PC-9 (cell line): ENCODE measurements around the gene DBN1. TPM values are rescaled to one million over a fixed set of nuclear protein-coding genes. Genes with fewer than 3 reads are reported as not detected.

Experiments
- BruUV-seq: library from RNA; stranded (reverse); fragments of 400-500 nt; replicated peaks from 2 replicates; lab custom pipeline; 2021; lab: Mats Ljungman, UMichigan
- CTCF ChIA-PET: fragments of 300-600 bp; sonication (Branson Sonifier 250); formaldehyde crosslinking; loops from one replicate; lab custom pipeline; 2022; ENCODE audit warnings: antibody characterized with exemption; lab: Charles Lee
- POLR2A ChIA-PET: fragments of 300-600 bp; sonication (Branson Sonifier 250); formaldehyde crosslinking; loops from one replicate; lab custom pipeline; 2022; ENCODE audit warnings: antibody characterized with exemption; ENCODE audit not compliant: unreplicated experiment; lab: Charles Lee
- DNase-seq, 2 experiments: peaks; one replicate each; pipeline versions ENCODE4 v3.0.0 to v3.0.0-alpha.2; 2015 to 2022; ENCODE audit warnings: mixed read lengths in 1 of 2
- H2AFZ ChIP-seq: fragments of 200-600 bp; sonication (generic); 2 replicates; pipeline ENCODE4 v1.8.1; 2017; ENCODE audit warnings: antibody characterized with exemption
- H3F3A ChIP-seq: fragments of 200-600 bp; sonication (generic); 2 replicates; pipeline ENCODE4 v1.8.1; 2017; ENCODE audit warnings: antibody characterized with exemption, mild to moderate bottlenecking, low read depth; ENCODE audit not compliant: insufficient read depth
- H3K27ac ChIP-seq: fragments of 200-600 bp; sonication (generic); 2 replicates; pipeline ENCODE4 v1.6.1; 2016; ENCODE audit warnings: mixed run types
- H3K27me3 ChIP-seq: fragments of 200-600 bp; sonication (generic); 2 replicates; pipeline ENCODE4 v1.6.1; 2016; ENCODE audit warnings: low read depth, mixed run types; ENCODE audit not compliant: insufficient read depth
- H3K36me3 ChIP-seq: fragments of 200-600 bp; sonication (generic); 2 replicates; pipeline ENCODE4 v1.6.1; 2016; ENCODE audit warnings: low read depth, mixed run types
- H3K4me1 ChIP-seq: fragments of 200-600 bp; sonication (generic); replicated peaks from 2 replicates; pipeline ENCODE4 v1.6.1; 2016; ENCODE audit warnings: mixed run types; ENCODE audit not compliant: insufficient read depth
- H3K4me2 ChIP-seq: fragments of 200-600 bp; sonication (generic); 2 replicates; pipeline ENCODE4 v1.6.1; 2017; ENCODE audit warnings: mixed run types
- H3K4me3 ChIP-seq: fragments of 200-600 bp; sonication (generic); 2 replicates; pipeline ENCODE4 v1.6.1; 2016; ENCODE audit warnings: mixed run types
- H3K79me2 ChIP-seq: fragments of 200-600 bp; sonication (generic); 2 replicates; pipeline ENCODE4 v1.6.1; 2017; ENCODE audit warnings: low read depth, mixed run types
- H3K9me2 ChIP-seq: fragments of 200-600 bp; sonication (generic); 2 replicates; pipeline ENCODE4 v1.8.1; 2017; ENCODE audit warnings: mild to moderate bottlenecking; ENCODE audit not compliant: insufficient read depth
- H3K9me3 ChIP-seq: fragments of 200-600 bp; sonication (generic); 2 replicates; pipeline ENCODE4 v1.8.1; 2016; ENCODE audit warnings: low read depth; ENCODE audit not compliant: insufficient read depth
- H4K20me1 ChIP-seq: fragments of 200-600 bp; sonication (generic); 2 replicates; pipeline ENCODE4 v1.8.1; 2017; ENCODE audit not compliant: insufficient read depth
- EZH2 ChIP-seq: fragments of 200-600 bp; sonication (generic); IDR thresholded peaks from 2 replicates; pipeline ENCODE4 v1.8.0; 2017; ENCODE audit warnings: antibody characterized with exemption, low read depth
- intact Hi-C: fragments of 100-400 bp; cut with micrococcal nuclease; formaldehyde crosslinking; loops from one replicate; pipeline ENCODE4 v1.10.0; 2022; ENCODE audit not compliant: unreplicated experiment
- total RNA-seq: library from RNA; stranded (reverse); gene quantifications from 2 replicates; pipeline ENCODE4 v1.2.3, GENCODE V29; 2021
- TF ChIP-seq, protein P1 (sequence below): fragments of 200-600 bp; sonication (generic); conservative IDR thresholded peaks from 2 replicates; pipeline ENCODE4 v1.6.1; 2017; ENCODE audit warnings: mixed run types, antibody characterized with exemption, mild to moderate bottlenecking, moderate library complexity

DBN1 gene
- total RNA-seq, 1 experiment from 2014 or later, result 144 TPM

DNA sequence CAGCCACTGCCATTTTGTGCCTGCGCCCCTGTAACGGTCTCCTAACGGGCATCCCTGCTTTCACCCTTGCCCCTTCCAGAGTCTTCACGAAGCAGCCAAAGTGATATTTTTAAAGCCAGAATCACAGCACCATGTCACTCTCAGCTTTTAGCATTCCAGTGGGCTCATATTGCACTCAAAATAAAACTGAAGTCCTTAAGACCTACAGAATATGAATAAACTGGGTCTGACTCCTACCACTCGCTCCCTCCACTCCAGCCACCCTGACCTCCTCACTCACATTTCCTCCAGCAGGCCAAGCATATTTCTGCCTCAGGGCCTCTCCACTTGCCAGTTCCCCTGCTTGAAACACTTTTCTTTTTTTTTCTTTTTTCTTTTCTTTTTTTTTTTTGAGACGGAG is 26.4 kb upstream of the DBN1 start:
- TF ChIP-seq, protein P1, sequence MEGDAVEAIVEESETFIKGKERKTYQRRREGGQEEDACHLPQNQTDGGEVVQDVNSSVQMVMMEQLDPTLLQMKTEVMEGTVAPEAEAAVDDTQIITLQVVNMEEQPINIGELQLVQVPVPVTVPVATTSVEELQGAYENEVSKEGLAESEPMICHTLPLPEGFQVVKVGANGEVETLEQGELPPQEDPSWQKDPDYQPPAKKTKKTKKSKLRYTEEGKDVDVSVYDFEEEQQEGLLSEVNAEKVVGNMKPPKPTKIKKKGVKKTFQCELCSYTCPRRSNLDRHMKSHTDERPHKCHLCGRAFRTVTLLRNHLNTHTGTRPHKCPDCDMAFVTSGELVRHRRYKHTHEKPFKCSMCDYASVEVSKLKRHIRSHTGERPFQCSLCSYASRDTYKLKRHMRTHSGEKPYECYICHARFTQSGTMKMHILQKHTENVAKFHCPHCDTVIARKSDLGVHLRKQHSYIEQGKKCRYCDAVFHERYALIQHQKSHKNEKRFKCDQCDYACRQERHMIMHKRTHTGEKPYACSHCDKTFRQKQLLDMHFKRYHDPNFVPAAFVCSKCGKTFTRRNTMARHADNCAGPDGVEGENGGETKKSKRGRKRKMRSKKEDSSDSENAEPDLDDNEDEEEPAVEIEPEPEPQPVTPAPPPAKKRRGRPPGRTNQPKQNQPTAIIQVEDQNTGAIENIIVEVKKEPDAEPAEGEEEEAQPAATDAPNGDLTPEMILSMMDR, result no peak
- TF ChIP-seq EZH2, result no peak
- Histone ChIP-seq H3K4me3 (no peak overlapping the region), H3K36me3 (no peaks in the 10 kb centered on the region), H3K27me3 (no peaks in the 10 kb centered on the region), H3K4me2 (no peak overlapping the region), H3K27ac (no peak overlapping the region), H3K79me2 (peaks cover 15% of the 10 kb centered on the region), H3F3A (peaks cover 28% of the 10 kb centered on the region; the same call in 1 of the 2 replicates), H3K9me2 (no peaks in the 10 kb centered on the region), H2AFZ (no peak overlapping the region), H3K4me1 (peaks cover 21% of the 10 kb centered on the region), H4K20me1 (no peaks in the 10 kb centered on the region), H3K9me3 (no peaks in the 10 kb centered on the region)
- BruUV-seq, result no TSS peak
- DNase-seq, result no peak
- intact Hi-C loops, result loop anchor here (2.0 to 5.0 kb wide), 2 partner anchors 181 to 368 kb away; partner anchors contain the start of gene NSD1
- POLR2A ChIA-PET, result interaction anchor here (0.6 kb wide), 1 partner anchor 1132 kb away, joined by 3 read pairs; no protein-coding TSS in a partner anchor
- CTCF ChIA-PET, result no interaction called here

DNA sequence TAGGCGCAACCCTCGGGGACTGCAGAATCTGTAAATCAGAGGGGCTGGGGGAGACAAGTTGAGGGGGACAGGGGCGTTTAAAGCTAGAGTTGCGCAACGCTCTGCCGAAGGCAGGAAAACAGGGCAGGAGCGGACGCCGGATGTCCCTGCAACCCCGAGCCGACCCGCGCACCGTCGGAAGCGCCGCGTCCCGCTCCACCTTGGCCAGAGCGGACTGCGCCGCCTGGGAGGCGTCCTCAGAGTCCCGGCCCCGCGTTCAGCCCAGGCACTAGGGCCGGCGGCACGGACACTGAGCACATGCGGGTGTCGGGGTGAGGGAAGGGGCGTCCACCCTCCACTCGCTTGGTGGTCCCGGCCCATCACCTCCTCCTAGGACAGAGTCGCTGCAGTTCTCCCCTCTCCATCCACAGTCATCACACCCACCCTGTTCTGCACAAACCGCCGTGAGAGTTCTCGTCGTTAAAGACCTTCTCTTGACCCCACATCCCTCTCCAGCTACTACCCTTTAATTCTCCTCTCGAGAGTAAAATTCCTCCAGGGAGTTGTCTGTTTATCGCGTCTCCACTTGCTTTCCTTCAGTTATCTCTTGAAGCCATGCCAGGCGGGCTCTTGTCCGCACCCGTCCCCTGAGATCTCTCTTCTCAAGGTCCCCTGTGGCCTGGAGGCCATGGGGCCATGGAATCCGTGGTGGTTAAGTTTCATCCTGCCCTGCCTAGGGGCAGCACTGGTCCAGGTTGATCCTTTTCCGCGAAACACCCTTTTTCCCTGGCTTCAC is 24.8 kb upstream of the DBN1 start:
- H3F3A ChIP-seq, result peaks cover 40% of the 10 kb centered on the region; the same call in 1 of the 2 replicates
- no peak overlapping the region for H3K27ac ChIP-seq
- peaks cover 37% of the 10 kb centered on the region for H3K4me1 ChIP-seq
- intact Hi-C loops, result loop anchor here (5.0 kb wide), 1 partner anchor 366 kb away; the partner anchor contains the start of gene NSD1
- ChIA-PET CTCF (interaction anchor here (0.6 to 1.4 kb wide), 3 partner anchors 41 to 189 kb away, joined by 3 to 12 read pairs (median 3); no protein-coding TSS in a partner anchor), POLR2A (interaction anchor here (0.5 to 1.0 kb wide), 11 partner anchors 18 to 1604 kb away, joined by 3 to 13 read pairs (median 6); partner anchors contain the start of genes DDX41 and GRK6)
- no peaks in the 10 kb centered on the region for H3K36me3 ChIP-seq
- no peaks in the 10 kb centered on the region for H3K9me2 ChIP-seq
- peaks cover 25% of the 10 kb centered on the region for H3K79me2 ChIP-seq
- DNase-seq, result no peak
- H3K4me3 ChIP-seq, result peak overlapping the region; percentile 85; the same call in 1 of the 2 replicates
- H3K27me3 ChIP-seq, result no peaks in the 10 kb centered on the region
- no peaks in the 10 kb centered on the region for H3K9me3 ChIP-seq
- H3K4me2 ChIP-seq, result peak overlapping the region; percentile 77
- TF ChIP-seq, protein P1, result no peak
- TF ChIP-seq EZH2, result no peak
- BruUV-seq, result TSS peak; percentile 31
- H2AFZ ChIP-seq, result 0 out of 2 replicates have a peak overlapping the region, but pooled peaks have one; percentile 19
- no peaks in the 10 kb centered on the region for H4K20me1 ChIP-seq

DNA sequence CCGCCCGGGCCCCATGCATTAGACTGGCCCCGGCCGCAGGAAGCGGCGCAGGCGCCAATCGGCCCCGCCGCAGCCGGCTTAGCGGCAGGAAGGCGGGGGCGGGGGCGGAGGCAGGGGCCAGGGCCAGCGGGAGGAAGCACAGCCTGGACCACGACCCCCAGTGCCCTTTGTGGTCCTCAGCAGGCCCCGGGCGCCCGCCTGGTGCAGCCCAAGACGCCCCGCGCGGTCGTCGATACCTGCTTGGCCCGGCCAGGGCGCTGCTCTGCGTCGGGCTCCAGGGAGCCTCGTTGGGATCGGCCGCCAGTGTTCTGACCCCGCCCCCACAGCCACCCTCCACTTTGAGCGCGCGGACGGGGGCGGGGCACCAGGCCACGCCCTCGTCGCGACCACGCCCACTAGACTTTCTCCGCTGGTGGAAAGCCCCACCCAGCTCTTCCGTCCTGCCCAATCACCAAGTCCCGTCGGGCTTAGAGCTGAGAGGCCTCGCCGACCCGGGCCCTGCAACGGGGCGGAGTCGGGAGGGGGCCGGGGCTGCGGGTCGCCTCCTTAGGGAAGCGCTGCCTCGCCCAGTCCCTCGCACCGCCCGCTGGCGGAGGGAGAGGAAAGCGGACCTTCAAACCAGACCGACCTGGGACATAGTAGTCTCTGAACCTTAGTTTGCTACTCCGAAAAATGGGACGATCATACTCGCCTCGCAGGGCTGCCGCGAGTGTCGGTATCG is 24.0 kb upstream of the DBN1 start, which contains the start of gene PDLIM7:
TSS of gene PDLIM7 (minus strand) at position 313 of the 721 bp plus-strand sequence. CDS start 1,092 bp downstream, outside the sequence.
- Histone ChIP-seq H3F3A (peaks cover 42% of the 10 kb centered on the region; the same call in 1 of the 2 replicates), H4K20me1 (no peaks in the 10 kb centered on the region), H3K4me1 (peaks cover 41% of the 10 kb centered on the region), H2AFZ (peak within 1 kb of the TSS; percentile 61; the same call in 1 of the 2 replicates), H3K27ac (peak within 1 kb of the TSS; percentile 65), H3K27me3 (no peaks in the 10 kb centered on the region), H3K79me2 (peaks cover 33% of the 10 kb centered on the region), H3K4me3 (peak within 1 kb of the TSS; percentile 85), H3K4me2 (peak within 1 kb of the TSS; percentile 82), H3K36me3 (no peaks in the 10 kb centered on the region; the same call in 1 of the 2 replicates), H3K9me3 (no peaks in the 10 kb centered on the region), H3K9me2 (no peaks in the 10 kb centered on the region)
- BruUV-seq, result no TSS peak
- TF ChIP-seq, protein P1, result no peak
- TF ChIP-seq EZH2, result no peak
- intact Hi-C loops, result loop anchor here (1.0 to 5.0 kb wide), 5 partner anchors 19 to 365 kb away; partner anchors contain the start of genes DDX41 and NSD1
- ChIA-PET POLR2A (interaction anchor here (0.5 to 1.0 kb wide), 17 partner anchors 17 to 1603 kb away, joined by 3 to 13 read pairs (median 5); partner anchors contain the start of genes DDX41 and GRK6), CTCF (interaction anchor here (0.6 to 1.4 kb wide), 6 partner anchors 40 to 410 kb away, joined by 3 to 12 read pairs (median 4); no protein-coding TSS in a partner anchor)
- peak; percentile 88 to 99 for DNase-seq
